Measurements from ENCODE around the gene SCYL1.

The SCYL1 gene

GRCh38 chr11:65581928-65582327, 57.0 kb downstream of the SCYL1 start:
- H3K27ac ChIP-seq (ENCODE audit: low read depth, low read length, severe bottlenecking) = no peak overlapping the region
- WGBS, 2 experiments (ENCODE audit: insufficient coverage in 2 of 2) = 86 to 96% methylated on average over 3 of the region's 3 CpGs

GRCh38 chr11:65583589-65583988, 58.7 kb downstream of the SCYL1 start:
- peaks cover 10% of the 10 kb centered on the region for H3K4me1 ChIP-seq (ENCODE audit: control insufficient read depth, insufficient read depth, low read length, poor library complexity, severe bottlenecking)
- H3K36me3 ChIP-seq (ENCODE audit: control insufficient read depth, insufficient read depth, low read length) = peaks cover 14% of the 10 kb centered on the region
- H3K9me3 ChIP-seq (ENCODE audit: control insufficient read depth, low read length) = no peaks in the 10 kb centered on the region
- WGBS, 2 experiments (ENCODE audit: insufficient coverage in 2 of 2) = 93 to 94% methylated on average over 3 to 5 of the region's 10 CpGs
- no peak overlapping the region for H3K4me3 ChIP-seq (ENCODE audit: extremely low read depth, insufficient read depth, low read length, poor library complexity, severe bottlenecking)
- no peak overlapping the region for H3K27ac ChIP-seq (ENCODE audit: low read depth, low read length, severe bottlenecking)

More at GRCh38 chr11:65581928-65582327, 57.0 kb downstream of the SCYL1 start:
- Histone ChIP-seq H3K36me3 (ENCODE audit: control insufficient read depth, insufficient read depth, low read length) (peaks cover 14% of the 10 kb centered on the region), H3K4me3 (ENCODE audit: extremely low read depth, insufficient read depth, low read length, poor library complexity, severe bottlenecking) (no peak overlapping the region), H3K9me3 (ENCODE audit: control insufficient read depth, low read length) (no peaks in the 10 kb centered on the region), H3K4me1 (ENCODE audit: control insufficient read depth, insufficient read depth, low read length, poor library complexity, severe bottlenecking) (peaks cover 9% of the 10 kb centered on the region)

GRCh38 chr11:65584106-65584505, 59.2 kb downstream of the SCYL1 start:
- 90 to 91% methylated on average over 4 to 7 of the region's 8 CpGs for WGBS, 2 experiments (ENCODE audit: insufficient coverage in 2 of 2)
- H3K4me1 ChIP-seq (ENCODE audit: control insufficient read depth, insufficient read depth, low read length, poor library complexity, severe bottlenecking) = peaks cover 10% of the 10 kb centered on the region
- no peaks in the 10 kb centered on the region for H3K9me3 ChIP-seq (ENCODE audit: control insufficient read depth, low read length)
- no peak overlapping the region for H3K27ac ChIP-seq (ENCODE audit: low read depth, low read length, severe bottlenecking)
- no peak overlapping the region for H3K4me3 ChIP-seq (ENCODE audit: extremely low read depth, insufficient read depth, low read length, poor library complexity, severe bottlenecking)
- H3K36me3 ChIP-seq (ENCODE audit: control insufficient read depth, insufficient read depth, low read length) = peaks cover 14% of the 10 kb centered on the region

GRCh38 chr11:65584723-65585171, 59.9 kb downstream of the SCYL1 start:
- 33 to 48% methylated on average over 35 of the region's 46 CpGs for WGBS, 2 experiments (ENCODE audit: insufficient coverage in 2 of 2)
- H3K9me3 ChIP-seq (ENCODE audit: control insufficient read depth, low read length) = no peaks in the 10 kb centered on the region
- no peak overlapping the region for H3K4me3 ChIP-seq (ENCODE audit: extremely low read depth, insufficient read depth, low read length, poor library complexity, severe bottlenecking)
- no peak overlapping the region for H3K27ac ChIP-seq (ENCODE audit: low read depth, low read length, severe bottlenecking)
- H3K36me3 ChIP-seq (ENCODE audit: control insufficient read depth, insufficient read depth, low read length) = peaks cover 14% of the 10 kb centered on the region
- peaks cover 12% of the 10 kb centered on the region for H3K4me1 ChIP-seq (ENCODE audit: control insufficient read depth, insufficient read depth, low read length, poor library complexity, severe bottlenecking)

- Histone ChIP-seq H3K9me3 (ENCODE audit: control insufficient read depth, low read length) (no peaks in the 10 kb centered on the region), H3K4me3 (ENCODE audit: extremely low read depth, insufficient read depth, low read length, poor library complexity, severe bottlenecking) (no peak overlapping the region), H3K36me3 (ENCODE audit: control insufficient read depth, insufficient read depth, low read length) (peaks cover 14% of the 10 kb centered on the region), H3K4me1 (ENCODE audit: control insufficient read depth, insufficient read depth, low read length, poor library complexity, severe bottlenecking) (peaks cover 12% of the 10 kb centered on the region), H3K27ac (ENCODE audit: low read depth, low read length, severe bottlenecking) (no peak overlapping the region)
- WGBS, 2 experiments (ENCODE audit: insufficient coverage in 2 of 2) = 64 to 65% methylated on average over 43 to 48 of the region's 51 CpGs
These were observed 60.7 kb downstream of the SCYL1 start for GRCh38 chr11:65585396-65586246.

GRCh38 chr11:65586247-65586630, 61.4 kb downstream of the SCYL1 start:
- no peaks in the 10 kb centered on the region for H3K9me3 ChIP-seq (ENCODE audit: control insufficient read depth, low read length)
- WGBS, 2 experiments (ENCODE audit: insufficient coverage in 2 of 2) = 88 to 95% methylated on average over 4 of the region's 4 CpGs
- H3K4me1 ChIP-seq (ENCODE audit: control insufficient read depth, insufficient read depth, low read length, poor library complexity, severe bottlenecking) = peaks cover 12% of the 10 kb centered on the region
- H3K4me3 ChIP-seq (ENCODE audit: extremely low read depth, insufficient read depth, low read length, poor library complexity, severe bottlenecking) = no peak overlapping the region
- H3K27ac ChIP-seq (ENCODE audit: low read depth, low read length, severe bottlenecking) = no peak overlapping the region
- H3K36me3 ChIP-seq (ENCODE audit: control insufficient read depth, insufficient read depth, low read length) = peaks cover 10% of the 10 kb centered on the region

- Histone ChIP-seq H3K36me3 (ENCODE audit: control insufficient read depth, insufficient read depth, low read length) (peaks cover 8% of the 10 kb centered on the region), H3K4me1 (ENCODE audit: control insufficient read depth, insufficient read depth, low read length, poor library complexity, severe bottlenecking) (peaks cover 12% of the 10 kb centered on the region), H3K27ac (ENCODE audit: low read depth, low read length, severe bottlenecking) (no peak overlapping the region), H3K9me3 (ENCODE audit: control insufficient read depth, low read length) (no peaks in the 10 kb centered on the region), H3K4me3 (ENCODE audit: extremely low read depth, insufficient read depth, low read length, poor library complexity, severe bottlenecking) (no peak overlapping the region)
- 79 to 83% methylated on average over 1 to 2 of the region's 2 CpGs for WGBS, 2 experiments (ENCODE audit: insufficient coverage in 2 of 2)
These were observed 61.8 kb downstream of the SCYL1 start for GRCh38 chr11:65586676-65587075.

All from mesodermal cell (in vitro differentiated cells).